KG1 (cell line): ENCODE results near the gene EIF4EBP2.

Experiments used
- DNase-seq: peaks from one replicate; lab custom pipeline; 2025; lab: John Stamatoyannopoulos, UW

Gene EIF4EBP2

DNA sequence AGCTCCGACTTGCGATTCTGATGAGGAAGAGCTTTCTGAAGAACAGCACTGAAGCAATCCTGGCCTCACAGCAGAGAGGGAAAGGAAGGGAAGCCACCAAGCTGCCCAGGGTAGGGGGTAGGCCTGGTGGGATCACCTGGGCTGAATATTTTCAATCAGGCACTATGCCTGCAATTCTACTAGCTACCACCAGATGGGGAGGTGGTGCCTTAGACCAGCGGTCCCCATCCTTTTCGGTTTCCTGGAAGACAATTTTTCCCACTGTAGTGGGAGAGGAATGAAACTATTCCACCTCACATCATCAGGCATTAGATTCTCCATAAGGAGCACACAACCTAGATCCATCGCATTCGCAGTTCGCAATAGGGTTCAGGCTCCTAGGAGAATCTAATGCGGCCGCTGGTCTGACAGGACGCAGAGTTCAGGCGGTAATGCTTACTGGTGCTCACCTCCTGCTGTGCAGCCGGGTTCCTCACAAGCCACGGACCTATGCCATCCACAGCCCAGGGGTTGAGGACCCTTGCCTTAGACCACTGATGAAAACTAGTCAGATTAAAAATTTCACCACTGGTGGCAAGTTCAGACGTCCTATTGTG is 24.3 kb upstream of the EIF4EBP2 start:
- DNase-seq = no peak

DNA sequence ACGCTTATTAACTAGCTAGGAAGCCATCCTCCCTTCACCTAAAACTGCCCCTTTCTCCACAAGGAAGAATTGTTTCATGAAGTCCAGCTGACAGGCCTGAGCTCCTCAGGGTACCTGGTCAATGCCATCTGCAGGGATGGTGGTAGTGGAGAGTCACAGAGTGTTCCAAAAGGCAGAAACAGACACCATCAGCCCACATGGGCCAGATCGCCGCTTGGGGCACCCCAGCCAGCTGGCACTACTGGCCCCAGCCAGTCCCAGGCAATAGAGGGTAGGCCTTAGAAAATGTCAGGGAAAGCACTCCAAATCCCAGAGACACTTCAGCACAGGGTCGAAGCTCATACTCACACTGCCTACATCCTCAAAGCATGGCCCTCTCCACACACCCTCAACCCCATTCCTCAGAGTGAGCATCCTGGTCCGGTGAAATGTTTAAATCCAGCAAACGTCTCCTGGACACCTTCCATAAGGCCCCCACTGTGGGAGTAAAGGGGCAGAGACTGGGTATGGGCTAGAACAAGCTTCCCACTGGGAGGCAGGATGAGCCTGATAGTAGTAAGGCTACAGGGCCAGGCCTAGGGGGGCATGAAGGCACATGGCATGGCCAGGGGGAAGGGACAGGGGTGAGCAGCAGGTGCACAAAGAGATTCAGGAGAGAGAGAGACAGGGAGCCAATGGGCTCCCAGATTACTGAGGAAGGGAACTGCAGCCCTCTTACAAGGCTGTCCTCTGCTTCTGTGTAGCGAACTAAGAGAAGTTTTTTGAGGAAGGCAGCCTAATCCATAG is 23.4 kb upstream of the EIF4EBP2 start:
- no peak for DNase-seq

DNA sequence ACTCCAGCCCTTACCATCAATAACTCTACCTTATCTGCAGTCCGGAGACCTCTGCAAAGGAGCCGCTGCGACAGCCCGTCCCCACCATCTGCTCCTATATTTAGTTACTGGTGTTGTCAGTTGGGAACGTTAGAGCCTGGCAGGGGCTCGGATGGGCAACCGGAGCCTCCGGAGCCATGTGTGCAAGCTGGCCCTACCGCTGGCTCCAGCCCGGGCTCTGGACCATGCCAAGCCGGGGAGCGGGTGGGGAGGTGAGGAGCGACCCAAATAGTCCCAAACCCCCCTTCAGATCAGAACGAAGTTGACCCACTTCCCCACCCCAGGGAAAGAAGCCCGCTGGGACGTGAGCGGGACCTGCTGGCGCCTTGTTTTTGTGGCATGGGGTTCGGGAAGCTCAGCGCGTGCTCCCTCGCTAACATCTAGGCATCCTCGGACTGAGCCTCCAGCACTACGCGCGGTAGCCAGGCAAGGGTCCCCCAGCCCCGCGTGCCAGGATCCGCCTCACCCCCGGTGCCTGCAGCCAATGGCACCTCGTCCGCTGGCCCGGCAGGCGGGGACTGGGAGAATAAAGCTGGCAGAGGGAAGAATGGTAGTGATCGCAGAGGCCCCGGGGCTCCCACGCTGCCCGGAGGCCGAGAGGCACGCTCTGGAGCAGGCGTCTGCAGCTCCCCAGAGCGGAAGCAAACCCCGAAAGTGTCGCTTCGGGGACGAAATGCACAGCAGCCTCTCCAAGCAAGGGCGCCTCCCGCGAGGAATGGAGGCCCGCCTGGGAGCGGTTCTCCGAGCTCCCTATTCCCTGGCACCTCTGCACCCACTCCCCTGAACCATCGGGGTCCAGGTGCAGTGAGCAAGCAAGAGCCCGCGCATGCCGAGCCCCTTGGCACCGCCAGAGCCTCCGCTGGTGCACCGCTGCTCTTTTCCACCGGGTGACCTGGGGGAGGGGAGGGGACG is 22.2 kb upstream of the EIF4EBP2 start:
- DNase-seq = no peak

DNA sequence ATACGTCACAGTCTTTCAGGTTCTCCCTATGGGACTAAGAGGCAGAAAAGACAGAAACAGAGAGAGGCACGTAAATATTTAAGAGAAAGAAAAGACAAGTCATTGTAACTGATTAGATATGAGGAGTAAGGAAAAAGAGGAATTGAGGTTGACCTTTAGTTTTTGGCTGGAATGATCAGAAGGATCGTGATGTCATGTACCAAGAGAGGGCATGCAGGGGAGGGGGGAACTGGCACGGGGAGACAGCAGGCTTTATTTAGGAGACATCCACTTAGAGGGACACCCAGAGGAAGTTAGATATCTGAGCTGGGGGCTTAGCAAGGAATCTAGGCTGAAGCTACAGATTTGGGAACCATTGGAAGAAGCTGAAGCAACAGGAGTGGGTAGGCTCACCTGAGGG is 12.3 kb upstream of the EIF4EBP2 start:
- DNase-seq = no peak

DNA sequence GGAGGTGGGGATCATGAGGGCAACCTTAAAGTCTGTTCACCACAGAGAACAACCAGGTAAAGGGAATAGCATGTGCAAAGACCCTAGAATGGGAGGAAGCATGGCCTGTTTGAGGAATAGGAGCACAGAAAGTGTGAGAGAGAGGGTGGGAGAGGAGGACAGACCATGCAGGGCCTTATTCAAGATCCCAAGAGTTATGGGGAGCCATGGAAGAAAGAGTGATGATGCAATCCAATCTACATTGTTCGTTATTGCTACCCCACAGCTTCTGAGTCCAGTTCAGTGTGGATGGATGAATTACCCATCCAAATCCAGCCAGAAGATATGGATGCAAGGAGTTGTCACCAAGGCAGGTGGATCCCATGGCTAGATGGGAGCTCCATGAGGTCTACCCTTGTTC is 7.8 kb upstream of the EIF4EBP2 start:
- DNase-seq = no peak

DNA sequence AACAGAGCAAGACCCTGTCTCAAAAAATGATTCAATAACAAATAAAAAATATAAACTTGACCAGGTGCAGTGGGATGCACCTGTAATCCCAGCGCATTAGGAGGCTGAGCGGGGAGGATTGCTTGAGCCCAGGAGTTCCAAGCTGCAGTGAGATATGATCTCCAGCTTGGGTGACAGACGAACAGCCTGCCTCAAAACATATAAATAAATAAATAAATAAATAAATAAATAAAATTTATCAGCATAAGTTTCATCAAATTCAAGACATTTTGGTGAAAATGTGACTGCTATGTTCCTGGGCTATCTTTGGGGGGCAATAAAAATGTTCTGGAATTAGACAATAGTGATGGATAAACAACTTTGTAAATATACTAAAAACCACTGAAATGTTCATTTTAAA is 4.8 kb upstream of the EIF4EBP2 start:
- DNase-seq = no peak

DNA sequence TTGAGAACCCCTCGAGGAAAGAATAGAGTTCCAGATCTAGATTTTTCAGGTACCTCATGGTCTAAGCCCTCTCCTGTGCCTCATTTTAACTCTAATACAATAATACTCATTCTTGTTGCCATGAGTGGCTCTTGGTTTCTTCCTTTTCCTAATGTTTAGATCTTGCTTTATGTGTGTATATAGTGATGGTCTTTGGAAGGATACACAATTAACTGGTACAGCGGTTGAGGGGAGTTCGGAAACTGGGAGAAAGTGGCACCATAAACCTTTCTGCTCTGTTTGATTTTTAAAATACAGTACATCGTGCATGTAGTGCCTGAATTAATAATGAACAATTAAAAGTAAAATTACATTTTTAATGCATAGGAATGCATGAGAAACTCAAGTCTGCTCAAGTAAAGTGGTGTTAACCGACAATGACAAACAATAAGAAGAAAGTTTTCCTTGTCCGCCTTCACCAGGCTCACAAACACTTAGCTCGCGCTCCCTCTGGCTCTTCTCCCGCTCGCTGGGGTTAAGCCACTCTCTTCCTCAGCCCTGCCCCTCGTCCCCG is 386 bp upstream of the EIF4EBP2 start:
- DNase-seq = no peak

DNA sequence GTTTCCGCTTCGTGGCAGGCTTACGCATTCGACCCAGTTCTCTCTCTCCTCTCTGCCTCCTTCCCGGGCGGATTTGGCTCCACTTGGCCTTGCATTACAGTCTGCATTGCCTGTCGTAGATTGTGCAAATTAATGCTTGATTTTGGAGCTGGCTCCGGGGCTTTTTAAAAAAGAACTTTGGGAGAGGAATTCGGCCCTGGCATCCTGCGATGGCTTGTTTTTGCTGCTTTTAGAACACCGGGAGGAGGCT is 767 bp downstream of the EIF4EBP2 start:
- no peak for DNase-seq

DNA sequence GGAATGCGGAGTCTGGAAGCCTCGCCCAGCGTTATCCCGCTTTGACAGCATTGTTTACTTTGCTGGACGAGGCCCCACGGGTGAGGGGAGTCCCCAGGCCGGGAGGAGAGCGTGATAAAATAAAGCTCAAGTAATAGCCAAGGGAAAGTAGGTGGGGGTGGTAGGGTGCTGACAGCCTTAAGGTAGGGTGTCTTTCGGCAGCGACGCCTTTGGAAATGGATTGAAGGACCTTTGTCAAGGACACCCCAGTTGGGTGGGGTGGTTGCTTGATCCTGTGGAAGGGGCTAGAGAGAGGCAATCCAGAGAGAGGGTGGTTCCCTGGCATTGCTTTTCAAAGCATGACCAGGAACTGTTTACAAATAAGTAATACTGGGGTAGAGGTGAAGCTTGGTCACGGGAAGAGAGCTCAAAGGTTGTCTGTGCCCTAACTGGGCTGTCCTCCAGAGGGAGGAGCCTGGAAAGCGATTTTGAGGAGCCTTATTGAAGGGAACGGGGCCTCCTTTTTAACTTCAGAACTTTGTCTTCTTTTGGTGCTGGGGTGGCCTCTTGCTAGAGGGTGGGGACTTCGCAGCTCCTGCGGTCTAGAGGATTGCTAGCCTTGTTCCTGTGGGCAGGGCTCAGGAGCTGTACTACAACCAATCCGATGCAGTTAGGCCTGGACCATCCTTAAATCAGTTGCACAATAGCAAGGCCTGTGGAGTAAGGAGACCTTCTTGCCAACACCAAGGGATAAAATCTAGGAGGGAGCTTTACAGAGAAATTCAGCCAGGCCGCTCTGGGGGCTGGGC is 1.3 kb downstream of the EIF4EBP2 start:
- DNase-seq = peak; percentile 27

DNA sequence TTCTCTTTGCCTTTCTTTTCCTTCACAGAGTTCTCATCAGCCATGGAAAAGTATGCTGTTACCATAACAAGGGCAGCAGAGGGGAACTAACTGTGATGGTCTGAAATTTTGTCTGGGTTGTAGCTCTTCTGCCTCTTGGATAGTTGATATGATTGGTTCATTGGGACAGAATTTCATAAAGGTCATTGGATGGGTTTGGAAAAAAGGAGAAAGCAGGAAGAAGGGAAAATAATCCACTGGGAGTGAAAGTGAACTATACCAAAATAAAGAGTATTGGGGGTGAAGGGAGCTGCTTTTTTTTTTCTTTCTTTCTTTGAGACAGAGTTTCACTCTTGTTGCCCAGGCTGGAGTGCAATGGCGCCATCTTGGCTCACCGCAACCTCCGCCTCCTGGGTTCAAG is 5.8 kb downstream of the EIF4EBP2 start:
- no peak for DNase-seq

DNA sequence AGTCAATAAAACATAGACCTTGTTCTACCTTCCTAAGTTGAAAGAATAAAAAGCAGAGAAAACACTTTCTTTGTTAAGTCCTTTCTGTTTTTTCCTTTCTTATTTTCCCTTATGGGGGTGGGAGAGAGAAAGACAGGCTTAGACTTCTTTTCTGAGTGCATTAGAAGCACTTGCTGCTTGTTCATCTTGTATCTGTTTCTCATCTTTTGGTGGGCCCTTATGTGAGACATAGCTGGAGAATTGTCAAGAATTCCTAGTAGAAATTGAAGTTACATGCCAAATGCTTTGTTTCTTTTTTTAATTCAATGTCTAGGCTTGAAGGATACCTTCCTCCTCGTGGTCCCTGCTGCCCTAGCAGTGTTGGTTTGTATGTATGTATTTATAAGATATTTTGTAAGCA is 6.7 kb downstream of the EIF4EBP2 start:
- no peak for DNase-seq

DNA sequence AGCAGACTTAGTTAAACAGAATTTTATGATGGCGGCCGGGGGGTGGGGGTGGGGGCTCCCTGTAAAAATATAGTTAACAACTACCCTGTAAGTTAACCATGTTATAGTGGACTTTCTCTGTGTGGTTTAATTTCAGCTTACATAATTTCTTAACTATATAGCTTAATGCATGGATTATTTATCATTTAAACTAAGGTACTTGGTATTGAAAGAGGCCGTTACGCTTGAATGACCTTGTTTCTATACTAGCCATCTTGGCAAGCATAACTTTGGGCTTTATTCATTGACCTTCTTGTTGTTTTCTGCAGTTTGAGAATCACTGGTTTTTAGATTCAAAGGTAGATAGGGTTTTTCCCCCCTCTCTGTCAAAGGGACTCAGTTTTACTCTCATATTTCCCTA is 8.4 kb downstream of the EIF4EBP2 start:
- DNase-seq = no peak

DNA sequence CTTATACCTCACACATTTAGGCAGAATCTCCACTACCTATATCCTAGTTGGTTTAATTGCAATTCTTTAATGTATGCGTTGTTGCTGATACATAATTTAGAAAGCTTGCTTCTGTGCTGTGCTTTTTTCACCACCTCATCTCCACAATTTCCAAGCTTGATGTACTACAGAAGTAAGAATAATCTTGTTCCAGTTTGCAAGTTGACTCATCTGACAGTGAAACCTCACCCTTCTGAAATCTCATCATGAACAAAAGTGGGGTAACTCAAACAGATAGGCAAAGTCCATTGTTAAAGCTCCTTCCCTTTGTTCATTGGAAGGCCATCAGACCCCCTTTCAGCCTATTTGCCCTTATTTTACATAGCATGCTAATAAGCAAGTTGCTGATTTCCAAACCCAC is 13.6 kb downstream of the EIF4EBP2 start:
- no peak for DNase-seq

DNA sequence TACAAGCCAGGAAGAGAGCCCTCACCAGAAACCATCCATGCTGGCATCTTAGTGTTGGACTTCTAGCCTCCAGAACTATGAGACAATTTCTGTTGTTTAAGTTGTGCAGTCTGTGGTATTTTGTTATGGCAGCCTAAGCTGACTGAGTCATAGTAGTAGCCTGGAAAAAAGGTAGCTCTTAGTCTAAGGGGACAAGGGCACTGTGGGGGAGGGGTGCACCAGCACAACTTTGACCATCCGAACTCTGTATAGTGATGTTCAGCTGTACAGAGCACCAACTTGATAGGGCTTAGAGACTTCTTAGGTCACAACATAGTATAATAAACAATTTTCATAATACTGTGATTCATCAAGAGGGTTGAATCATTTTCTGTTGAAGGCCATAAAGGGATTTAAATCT is 14.3 kb downstream of the EIF4EBP2 start:
- no peak for DNase-seq

DNA sequence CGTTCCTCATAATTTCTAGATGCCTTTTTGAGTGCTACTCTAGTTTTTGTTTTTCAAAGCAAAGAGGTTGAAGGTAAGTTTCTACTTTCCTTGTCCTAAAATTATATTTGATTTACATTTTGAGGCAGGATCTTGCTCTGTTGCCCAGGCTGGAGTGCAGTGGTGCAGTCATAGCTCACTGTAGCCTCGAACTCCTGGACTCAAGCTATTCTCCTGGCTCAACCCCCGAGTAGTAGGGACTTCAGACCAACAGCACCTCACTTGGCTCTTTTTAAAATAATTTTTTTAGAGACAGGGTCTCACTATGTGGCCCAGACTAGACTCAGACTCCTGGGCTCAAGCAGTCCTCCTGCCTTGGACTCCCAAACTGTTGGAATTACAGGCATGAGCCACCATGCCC is 14.8 kb downstream of the EIF4EBP2 start:
- DNase-seq = no peak

DNA sequence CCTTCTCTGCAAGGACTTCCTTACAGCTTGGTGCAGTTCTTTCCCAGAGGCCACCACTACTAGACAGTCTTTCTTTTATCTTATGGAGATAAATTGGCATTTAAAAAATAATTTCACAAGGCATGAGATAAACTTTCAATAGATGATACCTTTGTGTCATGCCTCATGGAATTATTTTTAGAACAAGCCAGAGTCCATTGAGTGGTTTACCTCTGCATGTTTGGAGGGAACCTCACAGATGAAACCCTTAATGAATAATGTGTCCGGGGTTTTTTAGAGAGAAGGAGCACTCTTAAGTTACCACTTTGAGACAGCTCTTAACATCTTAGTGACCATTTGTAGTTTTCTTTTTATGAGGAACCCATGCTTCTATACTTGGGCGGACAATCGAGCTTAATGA is 20.4 kb downstream of the EIF4EBP2 start:
- no peak for DNase-seq

DNA sequence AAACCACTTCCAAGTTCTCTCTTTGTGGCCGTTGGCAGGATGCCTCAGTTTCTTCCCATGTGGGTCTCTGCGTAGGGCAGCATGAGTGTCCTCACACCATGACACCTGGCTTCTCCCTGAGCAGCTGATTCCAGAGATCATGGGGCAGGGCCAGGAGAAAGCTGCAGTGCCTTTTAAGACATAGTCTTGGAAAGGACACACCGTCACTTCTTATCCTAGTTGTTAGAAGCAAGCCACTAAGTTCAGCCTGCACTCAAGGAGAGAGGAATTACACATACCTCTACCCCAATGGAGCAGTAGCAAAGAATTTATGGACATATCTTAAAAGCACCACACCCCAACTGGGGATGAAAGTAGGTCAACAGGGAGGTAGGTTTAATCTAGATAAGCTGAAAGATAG is 21.2 kb downstream of the EIF4EBP2 start:
- no peak for DNase-seq

DNA sequence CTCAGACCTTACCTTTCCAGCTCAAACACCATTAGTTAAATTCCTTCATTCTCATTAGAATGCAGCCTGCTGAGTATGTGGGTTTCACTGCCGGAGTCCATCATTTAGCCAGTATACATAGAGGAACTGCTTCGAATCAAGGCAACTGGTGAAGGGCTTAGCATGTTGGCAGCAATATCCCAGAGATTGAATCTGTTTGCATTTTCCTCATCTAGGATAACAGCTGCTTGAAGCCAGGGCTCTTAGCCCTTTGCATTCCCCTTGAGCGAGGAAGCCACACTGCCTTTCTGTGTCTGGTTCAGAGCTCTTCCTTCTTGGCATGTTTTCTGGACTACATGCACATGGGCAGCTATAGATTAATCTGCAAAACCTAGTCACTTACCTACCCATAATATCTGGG is 22.9 kb downstream of the EIF4EBP2 start:
- no peak for DNase-seq

DNA sequence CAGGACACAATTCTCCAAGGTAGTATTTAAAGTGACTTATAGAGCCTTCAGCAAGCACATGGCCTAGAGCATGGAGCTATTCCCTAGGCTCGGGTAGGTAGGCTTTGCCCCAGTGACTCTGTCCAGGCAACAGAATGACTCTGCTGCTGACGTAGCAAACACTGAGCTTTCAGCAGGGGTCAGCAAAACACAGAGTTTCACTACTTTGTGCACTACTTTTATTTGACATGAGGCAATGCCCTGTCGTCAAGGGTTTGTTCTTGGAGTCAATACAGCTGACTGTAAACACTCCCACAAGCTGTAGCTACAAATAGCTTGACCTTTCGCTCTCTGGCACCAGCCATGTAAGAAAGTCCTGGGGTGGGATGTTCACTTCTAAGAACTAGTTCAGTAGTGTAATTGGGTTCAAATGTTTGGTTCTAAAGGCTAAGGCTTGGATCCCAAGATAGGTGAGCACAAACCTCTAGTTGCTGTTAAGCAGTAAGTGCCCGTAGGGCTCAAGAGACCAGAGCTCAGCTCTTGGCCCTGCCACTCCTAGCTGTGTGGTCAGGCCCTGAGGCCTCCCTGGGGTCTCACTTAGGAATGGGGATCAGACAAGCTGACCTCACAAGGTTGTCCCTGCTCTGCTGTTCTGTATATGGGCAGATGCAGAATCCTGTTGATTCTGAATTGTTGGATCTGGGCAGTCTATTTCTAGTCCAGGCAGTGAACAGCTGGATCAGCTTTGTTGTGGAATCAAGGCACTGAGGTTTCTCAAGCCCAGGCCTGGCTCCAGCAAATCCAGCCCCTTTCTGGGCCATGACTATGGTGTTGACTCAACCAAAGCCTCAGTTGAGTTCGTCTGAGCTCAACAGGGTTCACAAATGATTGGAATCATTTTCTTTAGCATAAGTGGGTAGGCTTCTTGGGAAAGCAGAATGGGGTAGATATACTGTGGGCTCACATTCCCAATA is 26.8 kb downstream of the EIF4EBP2 start:
- no peak for DNase-seq

DNA sequence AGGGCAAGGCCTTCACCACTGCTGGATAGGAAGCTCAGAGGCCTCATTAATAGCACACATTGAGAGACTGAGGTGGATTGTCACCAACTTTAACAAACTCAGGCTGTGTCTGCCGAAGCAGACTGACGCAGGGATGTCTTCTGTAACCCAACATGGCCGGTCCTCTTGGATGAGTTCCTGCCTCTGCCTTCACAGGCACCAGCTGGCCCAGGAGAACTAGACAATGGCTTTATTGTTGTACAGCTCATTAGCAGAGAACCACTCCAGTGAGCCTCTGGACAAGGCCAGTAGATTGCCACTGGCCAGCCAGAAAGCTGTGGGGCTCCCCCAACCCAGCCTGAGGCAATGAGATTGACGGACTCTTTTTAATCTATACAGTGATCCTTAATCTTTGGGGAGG is 28.2 kb downstream of the EIF4EBP2 start:
- no peak for DNase-seq
